Karpas-422 (cell line): Measurements from ENCODE around the gene NAAA. TPM values are rescaled to one million over a fixed set of nuclear protein-coding genes. Genes with fewer than 3 reads are reported as not detected.

Source experiments
- DNase-seq: peaks from one replicate; pipeline ENCODE4 v3.0.0-alpha.2; 2015
- H2AFZ ChIP-seq: fragments of 200-600 bp; sonication (generic); 2 replicates; pipeline ENCODE4 v1.6.1; 2014; ENCODE audit warnings: antibody characterized with exemption, low read length, mixed read lengths
- H3K27ac ChIP-seq: fragments of 200-600 bp; sonication (generic); 2 replicates; pipeline ENCODE4 v1.5.1; 2014; ENCODE audit warnings: mild to moderate bottlenecking, low read length, moderate library complexity
- H3K27me3 ChIP-seq: fragments of 200-600 bp; sonication (generic); 2 replicates; pipeline ENCODE4 v1.6.1; 2014; ENCODE audit warnings: low read length, mixed read lengths
- H3K36me3 ChIP-seq: fragments of 200-600 bp; sonication (generic); 2 replicates; pipeline ENCODE4 v1.6.1; 2014; ENCODE audit warnings: low read length, mixed read lengths; ENCODE audit not compliant: insufficient read depth
- H3K4me1 ChIP-seq: fragments of 200-600 bp; sonication (generic); 2 replicates; pipeline ENCODE4 v1.6.1; 2014; ENCODE audit warnings: mild to moderate bottlenecking, low read length, mixed read lengths
- H3K4me2 ChIP-seq: fragments of 200-600 bp; sonication (generic); 2 replicates; pipeline ENCODE4 v1.6.1; 2014; ENCODE audit warnings: low read length, low read depth, mild to moderate bottlenecking; ENCODE audit not compliant: poor library complexity, severe bottlenecking
- H3K4me3 ChIP-seq: fragments of 200-600 bp; sonication (generic); 2 replicates; pipeline ENCODE4 v1.5.1; 2014; ENCODE audit warnings: mild to moderate bottlenecking, antibody characterized with exemption, low read length, mixed read lengths
- H3K79me2 ChIP-seq: fragments of 200-600 bp; sonication (generic); 2 replicates; pipeline ENCODE4 v1.6.1; 2014; ENCODE audit warnings: mild to moderate bottlenecking, low read length, mixed read lengths
- H3K9ac ChIP-seq: fragments of 200-600 bp; sonication (generic); 2 replicates; pipeline ENCODE4 v1.6.0; 2014; ENCODE audit warnings: low read length
- H3K9me2 ChIP-seq: fragments of 200-600 bp; sonication (generic), shearing (Covaris generic); replicated peaks from 2 replicates; pipeline ENCODE4 v1.6.0; 2014; ENCODE audit warnings: mild to moderate bottlenecking, low read length, moderate library complexity; ENCODE audit not compliant: insufficient read depth
- H3K9me3 ChIP-seq: fragments of 300-700, 200-600 bp; sonication (generic); 2 replicates; pipeline ENCODE4 v1.6.1; 2014; ENCODE audit warnings: low read length, mixed read lengths
- H4K20me1 ChIP-seq: fragments of 200-600 bp; sonication (generic); 2 replicates; pipeline ENCODE4 v1.6.1; 2014; ENCODE audit warnings: mild to moderate bottlenecking, antibody characterized with exemption, low read length, low read depth; ENCODE audit not compliant: insufficient read depth
- total RNA-seq: library from RNA; depleted of rRNA; stranded (reverse); fragments of >200 nt; shearing (Covaris generic); gene quantifications from 2 replicates; pipeline ENCODE4 v1.2.3, GENCODE V29; 2014; ENCODE audit warnings: low replicate concordance; rRNA removed

NAAA gene
- total RNA-seq, 1 experiment from 2014 or later = 15.1 TPM

DNA sequence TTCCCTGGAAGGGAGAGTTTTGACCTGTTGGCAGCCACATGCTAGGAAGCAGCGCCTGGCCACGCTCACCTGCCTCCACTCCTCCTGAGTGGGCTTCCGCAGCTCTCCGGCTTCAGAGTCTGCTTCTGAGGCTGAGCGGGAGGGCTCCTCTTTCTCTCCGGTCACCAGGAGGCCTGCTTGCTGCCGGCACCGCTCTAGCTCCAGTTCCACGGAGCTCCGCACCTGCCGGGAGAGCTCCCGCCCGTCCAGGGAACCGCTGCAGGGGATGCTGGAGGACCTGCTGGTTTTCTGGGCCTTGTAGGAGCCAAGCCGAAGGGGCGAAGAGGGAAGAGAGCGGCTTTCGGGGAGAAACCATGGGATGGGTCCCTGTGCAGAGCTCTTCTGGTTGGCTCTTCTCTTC lies 64.6 kb downstream of the NAAA start:
- no peak overlapping the region for H3K4me3 ChIP-seq
- no peak overlapping the region for H3K4me2 ChIP-seq
- H3K27me3 ChIP-seq = no peaks in the 10 kb centered on the region
- H3K27ac ChIP-seq = no peak overlapping the region
- DNase-seq = no peak
- H4K20me1 ChIP-seq = no peaks in the 10 kb centered on the region
- no peaks in the 10 kb centered on the region for H3K9me3 ChIP-seq
- no peaks in the 10 kb centered on the region for H3K36me3 ChIP-seq
- no peaks in the 10 kb centered on the region for H3K4me1 ChIP-seq
- H3K79me2 ChIP-seq = no peaks in the 10 kb centered on the region
- H3K9me2 ChIP-seq = no peaks in the 10 kb centered on the region
- H3K9ac ChIP-seq = no peak overlapping the region
- H2AFZ ChIP-seq = no peak overlapping the region

DNA sequence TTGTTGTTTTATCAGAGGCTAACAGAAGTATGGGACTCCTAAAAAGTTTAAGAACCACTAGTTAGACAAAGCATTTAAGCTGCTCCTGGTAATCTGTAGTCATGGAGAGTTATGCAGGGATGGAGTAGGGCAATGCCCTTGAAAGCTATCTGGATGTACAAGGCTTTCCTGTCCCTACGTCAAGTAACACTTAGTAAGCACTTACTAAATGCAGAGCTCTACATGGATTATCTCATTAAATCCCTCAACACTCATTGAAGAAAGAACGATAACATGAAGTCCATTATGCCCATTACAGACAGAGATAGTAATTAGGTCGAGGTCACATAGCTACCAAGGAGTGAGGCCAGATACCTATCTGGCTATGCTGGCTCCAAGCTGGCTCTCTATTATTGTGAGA lies 71.7 kb downstream of the NAAA start:
- Histone ChIP-seq H2AFZ (no peak overlapping the region), H3K27ac (no peak overlapping the region), H3K9me3 (no peaks in the 10 kb centered on the region), H3K4me1 (no peaks in the 10 kb centered on the region), H3K79me2 (no peaks in the 10 kb centered on the region), H3K9me2 (no peaks in the 10 kb centered on the region), H3K27me3 (no peaks in the 10 kb centered on the region), H3K4me2 (no peak overlapping the region), H3K4me3 (no peak overlapping the region), H4K20me1 (no peaks in the 10 kb centered on the region), H3K36me3 (no peaks in the 10 kb centered on the region), H3K9ac (no peak overlapping the region)
- DNase-seq = no peak

DNA sequence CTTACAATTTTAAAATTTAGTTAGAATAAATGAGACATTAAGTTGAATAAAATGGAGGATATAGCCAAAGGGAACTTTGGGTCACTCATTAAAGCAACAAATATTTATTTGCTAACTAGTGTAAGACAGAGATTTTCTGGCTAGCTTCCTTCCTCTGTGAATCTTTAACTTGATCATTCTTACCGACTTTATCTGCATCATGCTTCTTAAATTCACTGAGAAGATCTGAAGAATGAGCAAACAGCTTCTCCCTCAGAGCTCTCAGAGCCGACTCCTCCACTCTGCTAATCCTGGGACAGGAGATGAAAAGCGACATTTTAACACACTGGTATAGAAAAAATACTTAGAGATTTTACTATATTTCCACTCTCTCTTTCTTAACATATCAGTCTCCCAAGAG lies 73.7 kb downstream of the NAAA start:
- Histone ChIP-seq H3K4me1 (no peaks in the 10 kb centered on the region), H3K9me2 (no peaks in the 10 kb centered on the region), H4K20me1 (no peaks in the 10 kb centered on the region), H3K9ac (no peak overlapping the region), H3K4me2 (no peak overlapping the region), H3K79me2 (no peaks in the 10 kb centered on the region), H3K9me3 (no peaks in the 10 kb centered on the region), H3K36me3 (no peaks in the 10 kb centered on the region), H3K4me3 (no peak overlapping the region), H3K27ac (no peak overlapping the region), H2AFZ (no peak overlapping the region), H3K27me3 (no peaks in the 10 kb centered on the region)
- no peak for DNase-seq

Other genes starting within 250 kb of the NAAA start
- 20.2 and 26.2 TPM in 2 replicates for gene USO1, start 216.4 kb downstream of the NAAA start, total RNA-seq
- gene PPEF2, start 38.6 kb downstream of the NAAA start, total RNA-seq = not detected in 2 replicates
- gene SDAD1, start 49.9 kb upstream of the NAAA start, total RNA-seq = 24.9 and 27.3 TPM in 2 replicates
- not detected in 2 replicates for gene CXCL9, start 66.5 kb upstream of the NAAA start, total RNA-seq
- gene CXCL10, start 82.5 kb upstream of the NAAA start, total RNA-seq = not detected in 2 replicates
- gene CXCL11, start 95.1 kb upstream of the NAAA start, total RNA-seq = not detected in 2 replicates
- not detected in 2 replicates for gene ART3, start 133.7 kb upstream of the NAAA start, total RNA-seq
- 12.3 and 26.3 TPM in 2 replicates for gene NUP54, start 207.4 kb upstream of the NAAA start, total RNA-seq